HepG2 (cell line): ENCODE measurements around the gene ANXA9. TPM values are rescaled to one million over a fixed set of nuclear protein-coding genes. Genes with fewer than 3 reads are reported as not detected.

Source experiments
- ELK4 ChIP-seq: sonication (generic); formaldehyde crosslinking; IDR thresholded peaks from 2 replicates; pipeline ENCODE4 v1.9.0; 2021; ENCODE audit warnings: missing genetic modification reagents, borderline replicate concordance
- GABPB1 ChIP-seq: IDR thresholded peaks from 2 replicates; pipeline ENCODE4 v1.6.1; 2016; ENCODE audit warnings: mild to moderate bottlenecking, missing genetic modification reagents, moderate library complexity, missing compliant biosample characterization
- KLF6 ChIP-seq: IDR thresholded peaks from 2 replicates; pipeline ENCODE4 v1.8.0; 2016; ENCODE audit warnings: missing biosample characterization, missing genetic modification reagents
- MEIS2 ChIP-seq: sonication (generic); formaldehyde crosslinking; IDR thresholded peaks from 2 replicates; pipeline ENCODE4 v1.9.0; 2021; ENCODE audit warnings: mild to moderate bottlenecking, missing genetic modification reagents
- MTA1 ChIP-seq: sonication (generic); formaldehyde crosslinking; IDR thresholded peaks from 2 replicates; pipeline ENCODE4 v1.4.0; 2020; ENCODE audit warnings: missing genetic modification reagents, mild to moderate bottlenecking, borderline replicate concordance
- MYC ChIP-seq: sonication (generic); formaldehyde crosslinking; IDR thresholded peaks from 2 replicates; pipeline ENCODE4 v1.9.0; 2021; ENCODE audit warnings: missing genetic modification reagents, borderline replicate concordance
- PHF21A ChIP-seq: sonication (generic); formaldehyde crosslinking; IDR thresholded peaks from 2 replicates; pipeline ENCODE4 v1.5.0; 2020; ENCODE audit warnings: mild to moderate bottlenecking, missing genetic modification reagents
- ZFY ChIP-seq: sonication (generic); formaldehyde crosslinking; IDR thresholded peaks from 2 replicates; pipeline ENCODE4 v1.4.0; 2020; ENCODE audit warnings: missing genetic modification reagents
- ZGPAT ChIP-seq: IDR thresholded peaks from 2 replicates; pipeline ENCODE4 v1.6.1; 2016; ENCODE audit warnings: mild to moderate bottlenecking
- ZHX1 ChIP-seq: sonication (generic); formaldehyde crosslinking; IDR thresholded peaks from 2 replicates; pipeline ENCODE4 v1.8.1; 2022; ENCODE audit warnings: low read depth, mild to moderate bottlenecking, missing genetic modification reagents
- ZNF331 ChIP-seq: sonication (generic); formaldehyde crosslinking; IDR thresholded peaks from 2 replicates; pipeline ENCODE4 v1.4.0; 2020; ENCODE audit warnings: missing genetic modification reagents
- ZNF407 ChIP-seq: sonication (generic); formaldehyde crosslinking; IDR thresholded peaks from one replicate; pipeline ENCODE4 v1.5.1; 2020; ENCODE audit warnings: mild to moderate bottlenecking, missing genetic modification reagents; ENCODE audit errors: not compliant biosample characterization
- ZNF441 ChIP-seq: sonication (generic); formaldehyde crosslinking; IDR thresholded peaks from 2 replicates; pipeline ENCODE4 v1.7.0; 2021; ENCODE audit warnings: missing genetic modification reagents, borderline replicate concordance
- ZNF546 ChIP-seq: sonication (generic); formaldehyde crosslinking; conservative IDR thresholded peaks from 2 replicates; pipeline ENCODE4 v1.8.1; 2023; ENCODE audit warnings: mild to moderate bottlenecking, missing genetic modification reagents
- ZNF891 ChIP-seq: sonication (generic); formaldehyde crosslinking; IDR thresholded peaks from 2 replicates; pipeline ENCODE4 v1.5.0; 2020; ENCODE audit warnings: mild to moderate bottlenecking, missing genetic modification reagents
- polyA plus RNA-seq, 8 experiments: library from polyadenylated mRNA; depleted of rRNA in 3 of 8; stranded (reverse) in 7 of 8; unstranded in 1 of 8; fragments of >200 nt; fragmentation: Illumina TruSeq in 4 of 8; extraction: Trizol in 4 of 8; gene quantifications; 2 replicates each; pipeline versions ENCODE4 v1.2.1 to v1.2.3, GENCODE V29; 2011 to 2016; ENCODE audit warnings: low read depth in 4 of 8, missing spikeins in 1 of 8, mixed read lengths in 1 of 8; ENCODE audit not compliant: insufficient read depth in 1 of 8
- total RNA-seq, 5 experiments: library from RNA; depleted of rRNA; stranded (reverse); fragments of >200 nt; fragmentation: Illumina TruSeq; extraction: Trizol; gene quantifications; 2 replicates each; pipeline ENCODE4 v1.2.3, GENCODE V29; 2016; ENCODE audit warnings: low read depth in 1 of 5

ANXA9 gene
- total and polyA plus RNA-seq, 2 of the 13 experiments (the other 11 are each of a cell fraction or from before 2014, with no cell fraction given), result 13.3 to 23.9 TPM

- TF ChIP-seq ZNF407 (CRISPR knock-in tag) (no peak), GABPB1 (CRISPR knock-in tag) (peak; percentile 65), ZNF331 (peak; percentile 57; the same call in 1 of the 2 replicates), PHF21A (CRISPR knock-in tag) (0 out of 2 replicates have a peak, but pooled peaks have one; percentile 35), ZNF891 (CRISPR knock-in tag) (0 out of 2 replicates have a peak, but pooled peaks have one; percentile 24), MYC (CRISPR knock-in tag) (peak; percentile 43; the same call in 1 of the 2 replicates), ZNF546 (CRISPR knock-in tag) (0 out of 2 replicates have a peak, but pooled peaks have one; percentile 17), MEIS2 (no peak), ZNF441 (CRISPR knock-in tag) (no peak), KLF6 (0 out of 2 replicates have a peak, but pooled peaks have one; percentile 23), ELK4 (CRISPR knock-in tag) (no peak), ZHX1 (CRISPR knock-in tag) (0 out of 2 replicates have a peak, but pooled peaks have one; percentile 26), ZGPAT (CRISPR knock-in tag) (peak; percentile 71; the same call in 1 of the 2 replicates), MTA1 (CRISPR knock-in tag) (0 out of 2 replicates have a peak, but pooled peaks have one; percentile 6), ZFY (peak; percentile 9; the same call in 1 of the 2 replicates)
Observed at GRCh38 chr1:151006327-151007052, 24.4 kb downstream of the ANXA9 start, which contains the start of gene MINDY1 (continued).
